Liver (tissue), 9 donors: ENCODE data around the gene RDH12. TPM values are rescaled to one million over a fixed set of nuclear protein-coding genes. Genes with fewer than 3 reads are reported as not detected.

Source experiments
- DNase-seq: peaks from one replicate; pipeline ENCODE4 v3.0.0-alpha.2; 2017; ENCODE audit warnings: low spot score
- H3K27ac ChIP-seq, 2 donors: one replicate each; pipeline ENCODE4 v1.7.0; 2013; ENCODE audit warnings: inconsistent platforms in 2 of 2, low read length in 2 of 2, control low read depth in 1 of 2, low read depth in 1 of 2, mild to moderate bottlenecking in 1 of 2
- H3K27me3 ChIP-seq, 4 donors: one replicate each; pipeline versions ENCODE4 v1.6.1 to v1.7.0; 2013; ENCODE audit warnings: low read length in 3 of 4, inconsistent platforms in 1 of 4, mild to moderate bottlenecking in 1 of 4, moderate library complexity in 1 of 4; ENCODE audit not compliant: control insufficient read depth in 4 of 4, insufficient read depth in 4 of 4
- H3K36me3 ChIP-seq, 4 donors: one replicate each; pipeline versions ENCODE4 v1.6.1 to v1.7.0; 2013; ENCODE audit warnings: low read length in 3 of 4, mild to moderate bottlenecking in 3 of 4, low read depth in 1 of 4, moderate library complexity in 1 of 4; ENCODE audit not compliant: control insufficient read depth in 4 of 4, insufficient read depth in 3 of 4
- H3K4me1 ChIP-seq, 4 donors: one replicate each; pipeline versions ENCODE4 v1.6.1 to v1.7.0; 2013; ENCODE audit warnings: low read length in 3 of 4, mild to moderate bottlenecking in 3 of 4, moderate library complexity in 1 of 4; ENCODE audit not compliant: control insufficient read depth in 4 of 4, insufficient read depth in 4 of 4
- H3K4me3 ChIP-seq, 3 donors: one replicate each; pipeline versions ENCODE4 v1.6.1 to v1.7.0; 2013; ENCODE audit warnings: low read length in 3 of 3, control low read depth in 1 of 3, low read depth in 1 of 3, mild to moderate bottlenecking in 1 of 3
- H3K9ac ChIP-seq, 2 donors: one replicate each; pipeline ENCODE4 v1.7.0; 2013; ENCODE audit warnings: low read length in 2 of 2, mild to moderate bottlenecking in 2 of 2, moderate library complexity in 2 of 2, control low read depth in 1 of 2, low read depth in 1 of 2
- H3K9me3 ChIP-seq, 4 donors: one replicate each; pipeline versions ENCODE4 v1.6.1 to v1.7.0; 2013; ENCODE audit warnings: low read length in 3 of 4; ENCODE audit not compliant: control insufficient read depth in 4 of 4
- ATF3 ChIP-seq: IDR thresholded peaks from 2 replicates; pipeline ENCODE4 v1.6.1; 2016; ENCODE audit warnings: antibody characterized with exemption
- CTCF ChIP-seq: fragments of 150-350 bp; IDR thresholded peaks from 2 replicates; pipeline ENCODE4 v1.5.1; 2017; ENCODE audit warnings: improper control_type of control experiment, low read depth, low read length; ENCODE audit not compliant: missing input control
- EGR1 ChIP-seq, 2 donors: IDR thresholded peaks; 2 replicates each; pipeline ENCODE4 v1.6.1; 2016 to 2018; ENCODE audit warnings: antibody characterized with exemption in 2 of 2, low read depth in 2 of 2
- FOXA1 ChIP-seq: IDR thresholded peaks from 2 replicates; pipeline ENCODE4 v1.6.1; 2016; ENCODE audit warnings: antibody characterized with exemption
- FOXA2 ChIP-seq: IDR thresholded peaks from 2 replicates; pipeline ENCODE4 v1.6.1; 2016; ENCODE audit warnings: antibody characterized with exemption
- GABPA ChIP-seq, 2 donors: IDR thresholded peaks in 1 of 2; conservative IDR thresholded peaks in 1 of 2; 2 replicates each; pipeline ENCODE4 v1.6.1; 2016; ENCODE audit warnings: antibody characterized with exemption in 2 of 2, mild to moderate bottlenecking in 1 of 2, moderate library complexity in 1 of 2
- HNF4A ChIP-seq, 2 donors: conservative IDR thresholded peaks; 2 replicates each; pipeline ENCODE4 v1.6.1; 2016; ENCODE audit warnings: antibody characterized with exemption in 2 of 2, mild to moderate bottlenecking in 2 of 2
- HNF4G ChIP-seq: IDR thresholded peaks from 2 replicates; pipeline ENCODE4 v1.6.1; 2016; ENCODE audit warnings: antibody characterized with exemption
- JUND ChIP-seq, 2 donors: IDR thresholded peaks; 2 replicates each; pipeline ENCODE4 v1.6.1; 2016; ENCODE audit warnings: antibody characterized with exemption in 2 of 2
- MAX ChIP-seq: IDR thresholded peaks from 2 replicates; pipeline ENCODE4 v1.6.1; 2016; ENCODE audit warnings: antibody characterized with exemption
- NR2F2 ChIP-seq: IDR thresholded peaks from 2 replicates; pipeline ENCODE4 v1.6.1; 2016; ENCODE audit warnings: antibody characterized with exemption
- RAD21 ChIP-seq, 2 donors: IDR thresholded peaks; 2 replicates each; pipeline ENCODE4 v1.6.1; 2016; ENCODE audit warnings: antibody characterized with exemption in 2 of 2, mild to moderate bottlenecking in 2 of 2
- REST ChIP-seq: IDR thresholded peaks from 2 replicates; pipeline ENCODE4 v1.6.1; 2016; ENCODE audit warnings: antibody characterized with exemption, mild to moderate bottlenecking
- RXRA ChIP-seq, 2 donors: IDR thresholded peaks; 2 replicates each; pipeline ENCODE4 v1.6.1; 2017 to 2018; ENCODE audit warnings: antibody characterized with exemption in 2 of 2, mild to moderate bottlenecking in 1 of 2
- SP1 ChIP-seq: IDR thresholded peaks from 2 replicates; pipeline ENCODE4 v1.6.1; 2018; ENCODE audit warnings: antibody characterized with exemption, mild to moderate bottlenecking
- TAF1 ChIP-seq: conservative IDR thresholded peaks from 2 replicates; pipeline ENCODE4 v1.6.1; 2016; ENCODE audit warnings: antibody characterized with exemption, mild to moderate bottlenecking
- YY1 ChIP-seq: IDR thresholded peaks from 2 replicates; pipeline ENCODE4 v1.6.1; 2016; ENCODE audit warnings: antibody characterized with exemption, mild to moderate bottlenecking
- ZBTB33 ChIP-seq: IDR thresholded peaks from 2 replicates; pipeline ENCODE4 v1.6.1; 2016; ENCODE audit warnings: antibody characterized with exemption
- WGBS: extraction: QIAGEN DNeasy Blood & Tissue Kit; methylation state at CpG from one replicate; pipeline ENCODE4 v1.1.7; 2013; 5-methylcytosine and 5-hydroxymethylcytosine counted together
- polyA plus RNA-seq, 2 donors: library from polyadenylated mRNA; stranded (reverse) in 1 of 2; unstranded in 1 of 2; fragments of 200-250 nt in 1 of 2; fragments of >200 nt in 1 of 2; fragmentation: Nextera tagmentation in 1 of 2; extraction: Ambion mirVana in 1 of 2; gene quantifications; one replicate each; pipeline versions ENCODE4 v1.2.1 to v1.2.3, GENCODE V29; 2013 to 2015
- total RNA-seq, 2 donors: library from RNA; depleted of rRNA; stranded (reverse); fragments of >200 nt; gene quantifications; one replicate each; pipeline ENCODE4 v1.2.3, GENCODE V29; 2014
- donor health status: healthy.
- donor health status: healthy.
- donor health status: healthy.
- donor health status: healthy.
- donor health status: healthy.

Gene RDH12
- total and polyA plus RNA-seq, 4 donors, result 0.09 to 3.4 (median 0.91) TPM

GRCh38 chr14:67738740-67739504, 37.2 kb downstream of the RDH12 start:
- Histone ChIP-seq H3K9me3 (no peaks in the 10 kb centered on the region), H3K27ac (peak overlapping the region; percentile 56 to 64), H3K27me3 (no peaks in the 10 kb centered on the region), H3K9ac (no peak overlapping the region), H3K4me3 (peak overlapping the region in 1 of 3 donors; percentile 26), H3K36me3 (no peaks in the 10 kb centered on the region), H3K4me1 (peaks cover 0 to 8% (median 3%) of the 10 kb centered on the region in 4 donors)
- TF ChIP-seq HNF4A (conservative IDR thresholded peaks at IDR 0.05) (peak; percentile 93 to 94), FOXA2 (peak; percentile 58), EGR1 (IDR thresholded peaks at IDR 0.05; ENCODE audit: low read depth in 2 of 2) (peak in 1 of 2 donors; percentile 39), ATF3 (peak; percentile 49), CTCF (no peak), FOXA1 (peak; percentile 10), REST (no peak), GABPA (IDR thresholded peaks at IDR 0.05 in 1 of 2, conservative IDR thresholded peaks at IDR 0.05 in 1 of 2) (peak in 1 of 2 donors; percentile 7), YY1 (peak; percentile 91), RAD21 (IDR thresholded peaks at IDR 0.05) (peak in 1 of 2 donors; percentile 43), TAF1 (no peak), NR2F2 (no peak), HNF4G (peak; percentile 79), JUND (IDR thresholded peaks at IDR 0.05) (peak; percentile 80 to 81), ZBTB33 (peak; percentile 82), RXRA (IDR thresholded peaks at IDR 0.05) (peak; percentile 14 to 67), SP1 (peak; percentile 95), MAX (peak; percentile 63)
- 36% methylated on average over 12 of the region's 12 CpGs for WGBS
- no peak for DNase-seq
